ENCODE results near the gene ATL1. TPM values are rescaled to one million over a fixed set of nuclear protein-coding genes. Genes with fewer than 3 reads are reported as not detected.

The ATL1 gene
- total and polyA plus RNA-seq, 2 experiments from 2014 or later = 3.5 to 7.0 TPM

- TF ChIP-seq ZNF462 (CRISPR knock-in tag; IDR thresholded peaks at IDR 0.05) = no peak
- TF ChIP-seq POLR2AphosphoS5 (IDR thresholded peaks at IDR 0.05; ENCODE audit: low read depth) = no peak
- no peak for TF ChIP-seq CREB1 (CRISPR knock-in tag; IDR thresholded peaks at IDR 0.05; ENCODE audit: low read depth)
- no peak for TF ChIP-seq STAT1 (IDR thresholded peaks at IDR 0.05; ENCODE audit: unreplicated experiment)
- TF ChIP-seq CTCF (conservative IDR thresholded peaks at IDR 0.05; ENCODE audit: low read depth in 2 of 2) = no peak
Observed at GRCh38 chr14:50573862-50574261, 13.9 kb downstream of the ATL1 start (continued).

- H3K4me2 ChIP-seq = no peak overlapping the region
- no peaks in the 10 kb centered on the region for H3K27me3 Mint-ChIP-seq (ENCODE audit: insufficient read depth, low read depth, poor library complexity)
- H3F3A ChIP-seq (replicated peaks; ENCODE audit: low read depth) = no peaks in the 10 kb centered on the region
- H3K36me3 Mint-ChIP-seq (ENCODE audit: low read depth) = peaks cover 2% of the 10 kb centered on the region; the same call in 1 of the 3 replicates
- H3K4me3 Mint-ChIP-seq = no peak overlapping the region
- no peaks in the 10 kb centered on the region for H4K20me1 ChIP-seq (replicated peaks; ENCODE audit: insufficient read depth)
- H3K4me1 Mint-ChIP-seq = peaks cover 8% of the 10 kb centered on the region; the same call in 2 of the 3 replicates
- no peaks in the 10 kb centered on the region for H3K9me2 ChIP-seq (ENCODE audit: insufficient read depth)
- H3K27ac ChIP-seq (ENCODE audit: low read depth) = no peak overlapping the region
- no peak overlapping the region for H3K4me3 ChIP-seq
- no peaks in the 10 kb centered on the region for H3K27me3 ChIP-seq (ENCODE audit: insufficient read depth)
- H3K36me3 ChIP-seq (ENCODE audit: insufficient read depth) = no peaks in the 10 kb centered on the region
- H3K27ac Mint-ChIP-seq = no peak overlapping the region
- H3K79me2 ChIP-seq (replicated peaks; ENCODE audit: insufficient read depth) = no peaks in the 10 kb centered on the region
- peaks cover 2% of the 10 kb centered on the region; the same call in 2 of the 3 replicates for H3K9me3 Mint-ChIP-seq
- peaks cover 5% of the 10 kb centered on the region; the same call in 1 of the 2 replicates for H3K4me1 ChIP-seq (ENCODE audit: insufficient read depth)
- ATAC-seq (no peak), DNase-seq (ENCODE audit: low spot score) (no peak)
- H2AFZ ChIP-seq = no peak overlapping the region
- TF ChIP-seq ZNF462 (CRISPR knock-in tag; IDR thresholded peaks at IDR 0.05) (no peak), ETS1 (IDR thresholded peaks at IDR 0.05) (no peak), POLR2AphosphoS5 (IDR thresholded peaks at IDR 0.05; ENCODE audit: low read depth) (no peak), NANOG (IDR thresholded peaks at IDR 0.05; ENCODE audit: borderline replicate concordance) (no peak)
Observed at GRCh38 chr14:50575769-50576168, 15.8 kb downstream of the ATL1 start.

All from GM23338 (cell line).